HG03280 (cell line): Measurements from ENCODE around the gene NCR3LG1.

ENCODE experiments used
- ATAC-seq: cut with Tn5 transposase; IDR thresholded peaks from one replicate; pipeline ENCODE4 v1.9.1; 2021; ENCODE audit warnings: mild to moderate bottlenecking, moderate library complexity; ENCODE audit not compliant: unreplicated experiment

NCR3LG1 gene

DNA sequence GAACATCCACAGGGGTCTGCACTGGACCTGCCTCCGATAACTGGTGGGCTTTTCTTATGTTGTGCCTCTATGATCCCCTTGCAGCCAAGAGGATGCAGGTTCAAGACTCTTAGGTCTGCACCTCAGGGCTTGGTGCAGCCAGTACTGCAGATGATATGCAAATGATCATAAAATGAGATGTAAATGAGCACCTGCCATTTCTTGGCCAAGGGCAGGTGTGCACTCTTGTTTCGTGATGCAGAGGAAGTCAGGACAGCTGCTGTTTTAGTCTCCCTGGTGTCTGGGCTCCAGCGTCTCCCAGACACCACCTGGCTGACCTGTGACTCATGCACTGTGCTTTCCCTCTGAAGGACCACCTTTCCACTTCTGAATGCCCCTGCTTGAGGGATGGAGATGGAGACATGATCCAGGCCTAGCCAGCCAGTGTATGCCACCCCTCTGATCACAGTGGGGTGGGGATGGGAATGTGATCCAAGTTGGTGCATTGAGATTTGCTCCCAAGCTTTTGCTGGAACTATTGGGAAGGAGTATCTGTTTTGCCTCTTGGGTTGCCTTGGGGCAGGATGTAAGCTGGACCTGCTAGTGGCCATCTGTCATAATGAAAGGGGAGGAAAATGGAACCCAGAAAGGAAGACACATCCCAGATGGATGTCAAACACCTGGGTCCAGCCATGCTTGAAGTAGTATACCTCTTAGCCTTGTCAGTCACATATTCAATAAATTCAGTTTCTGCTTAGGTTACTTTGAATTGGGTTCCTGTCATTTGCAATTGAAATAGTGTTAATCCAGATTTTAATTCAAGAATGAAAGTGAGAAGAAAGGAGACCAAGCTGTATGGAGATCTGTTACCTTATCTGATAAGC, 40.1 kb downstream of the NCR3LG1 start:
- ATAC-seq, result no peak

- no peak for ATAC-seq
Observed at GRCh38 chr11:17392872-17393271, 41.3 kb downstream of the NCR3LG1 start.

DNA sequence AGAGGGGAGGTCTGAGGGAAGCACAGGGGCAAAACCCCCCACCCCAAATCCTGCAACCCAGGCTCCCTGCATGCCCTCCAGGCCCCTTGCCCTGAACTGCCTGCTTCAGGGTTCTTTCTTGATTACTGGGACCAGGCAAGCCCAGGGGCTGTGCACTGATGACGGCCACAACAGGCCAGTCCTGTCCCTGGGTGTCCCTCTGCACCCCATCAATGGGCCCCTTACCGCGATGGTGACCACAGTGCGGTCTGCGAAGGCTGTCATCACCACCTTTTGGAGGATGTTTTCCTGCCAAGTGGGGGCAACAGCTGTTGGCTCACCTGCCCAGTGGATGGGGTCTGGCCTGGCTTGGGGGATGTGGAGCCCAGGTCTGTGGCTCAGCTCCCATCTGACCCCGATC, 41.9 kb downstream of the NCR3LG1 start:
- ATAC-seq, result no peak

DNA sequence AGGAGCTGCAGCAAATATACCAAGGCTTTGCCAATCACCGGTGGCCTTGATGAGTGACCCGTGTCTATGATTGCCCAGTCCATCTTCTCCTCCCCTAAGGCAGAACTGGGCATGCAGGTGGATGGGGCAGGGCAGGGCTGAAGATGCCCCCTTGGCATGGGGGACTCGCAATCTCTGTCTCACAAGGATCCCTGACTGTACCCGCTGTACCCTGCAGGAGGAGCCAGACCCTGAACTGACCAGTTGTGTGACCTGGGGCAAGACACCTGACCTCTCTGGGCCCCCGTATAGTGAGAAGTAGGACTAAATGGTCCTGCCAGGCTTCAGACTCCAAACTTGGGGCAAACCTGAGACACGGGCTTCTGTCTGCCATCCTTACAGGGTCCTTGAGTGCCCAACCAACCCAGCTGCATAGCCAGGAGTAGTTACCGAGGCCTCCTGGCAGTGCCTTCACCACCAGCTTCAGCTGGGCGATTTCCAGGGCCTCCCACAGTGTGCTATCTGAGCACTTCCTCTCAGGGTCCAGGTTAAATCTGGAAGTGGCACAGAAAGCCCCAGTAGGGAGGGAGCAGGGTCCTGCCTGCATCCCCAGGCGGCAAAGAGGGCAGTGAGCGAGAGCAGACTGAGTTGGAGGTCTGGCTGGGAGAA, 43.3 kb downstream of the NCR3LG1 start:
- no peak for ATAC-seq

DNA sequence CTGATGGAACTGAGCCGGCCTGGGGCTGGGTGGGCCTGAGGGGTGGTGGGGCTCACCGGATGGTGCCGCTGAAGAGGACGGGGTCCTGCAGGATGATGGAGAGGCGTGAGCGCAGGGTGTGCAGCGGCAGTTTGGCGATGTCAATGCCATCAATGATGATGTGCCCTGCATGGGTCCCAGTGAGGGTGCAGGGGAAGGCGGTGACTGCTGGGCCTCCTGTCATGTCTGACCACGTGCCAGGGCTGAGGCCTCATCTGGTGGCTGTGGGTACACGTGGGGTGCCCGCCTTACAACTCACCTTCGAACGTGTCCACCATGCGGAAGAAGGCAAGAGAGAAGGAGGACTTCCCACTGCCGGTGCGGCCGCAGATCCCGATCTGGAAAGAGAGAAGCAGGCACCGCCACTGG, 44.0 kb downstream of the NCR3LG1 start:
- ATAC-seq, result no peak

GRCh38 chr11:17395978-17396377, 44.4 kb downstream of the NCR3LG1 start:
- no peak for ATAC-seq

DNA sequence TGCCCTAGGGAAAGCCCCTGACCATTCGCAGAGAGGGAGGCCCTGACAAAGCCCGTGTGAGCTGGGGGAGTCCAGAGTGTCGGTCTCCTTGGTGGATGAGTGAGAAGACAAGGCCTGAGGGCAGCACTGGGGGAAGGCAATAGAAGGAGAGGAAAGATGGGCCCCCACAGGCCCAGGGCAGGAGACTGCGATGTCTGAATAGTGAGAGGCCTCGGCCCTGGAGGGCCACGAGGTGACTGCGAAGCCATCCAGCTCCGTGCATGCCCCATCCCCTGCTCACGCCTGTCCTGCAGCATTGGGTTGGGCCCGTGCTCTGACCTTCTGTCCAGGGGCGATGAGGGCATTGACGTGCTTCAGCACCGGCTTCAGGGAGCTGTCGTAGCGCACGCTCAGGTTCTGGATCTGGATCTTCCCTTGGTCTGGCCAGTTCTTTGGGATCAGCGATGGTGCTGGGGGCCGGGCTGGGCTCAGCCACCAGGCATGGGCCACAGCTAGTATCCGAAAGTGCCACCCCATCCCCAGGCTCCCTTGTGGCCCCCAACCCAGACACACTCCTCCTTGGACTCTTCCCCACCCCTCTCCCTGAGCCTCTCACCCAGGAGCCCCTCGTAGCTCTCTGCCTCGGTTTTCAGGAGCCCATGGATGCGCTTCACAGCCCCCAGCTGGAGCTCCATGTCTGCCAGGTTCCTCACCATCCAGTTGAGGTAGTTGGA, 45.2 kb downstream of the NCR3LG1 start:
- ATAC-seq, result no peak

DNA sequence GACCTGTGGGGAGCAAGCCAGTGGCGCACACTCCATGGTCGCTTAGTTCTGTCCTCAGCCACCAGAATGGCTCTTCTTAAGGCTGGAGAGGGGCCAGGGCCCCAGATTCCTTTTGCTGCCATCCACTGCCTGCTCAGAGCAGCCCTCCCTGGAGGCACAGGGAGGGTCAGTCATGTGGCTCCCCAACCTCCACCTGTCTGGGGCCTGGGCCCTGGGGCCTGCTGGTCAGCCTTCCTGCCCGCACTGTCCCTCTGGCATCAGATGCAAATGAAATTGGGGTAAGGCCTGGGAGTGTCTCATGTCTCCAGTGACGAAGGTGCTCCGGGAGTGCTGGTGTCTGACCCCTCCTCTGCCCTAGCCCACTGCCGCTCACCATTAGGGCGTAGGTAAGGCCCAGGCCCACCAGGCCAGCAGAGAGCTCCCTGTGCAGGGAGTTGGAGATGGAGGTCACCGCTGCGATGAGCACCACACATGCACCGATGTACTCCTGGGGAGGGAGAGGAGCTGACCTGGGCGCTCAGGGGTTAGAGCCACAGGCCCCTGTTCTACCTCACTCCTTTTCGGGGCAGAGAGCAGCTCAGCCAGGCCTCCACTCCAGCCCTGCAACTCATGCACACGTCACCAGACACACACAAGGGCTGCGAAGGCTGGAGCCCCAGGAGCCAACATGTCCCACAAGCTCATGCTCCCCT, 45.9 kb downstream of the NCR3LG1 start:
- no peak for ATAC-seq

DNA sequence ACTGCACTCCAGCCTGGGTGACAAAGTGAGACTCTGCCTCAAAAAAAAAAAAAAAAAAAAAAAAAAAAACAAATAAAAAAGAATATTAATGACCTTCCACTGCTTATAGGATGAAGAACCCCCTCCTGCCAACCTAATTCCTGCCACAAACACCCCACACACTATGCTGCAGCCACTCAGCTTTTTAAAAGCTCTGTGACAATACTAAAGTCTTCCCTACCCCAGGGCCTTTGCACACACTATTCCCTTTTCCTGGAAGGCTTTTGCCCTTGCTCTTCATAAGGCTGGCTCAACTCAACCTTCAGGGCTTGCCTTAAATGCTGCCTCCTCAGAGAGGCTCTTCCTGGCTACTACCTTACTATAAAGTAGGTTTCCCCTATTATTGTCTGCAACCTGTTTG, 47.6 kb downstream of the NCR3LG1 start:
- ATAC-seq, result no peak

DNA sequence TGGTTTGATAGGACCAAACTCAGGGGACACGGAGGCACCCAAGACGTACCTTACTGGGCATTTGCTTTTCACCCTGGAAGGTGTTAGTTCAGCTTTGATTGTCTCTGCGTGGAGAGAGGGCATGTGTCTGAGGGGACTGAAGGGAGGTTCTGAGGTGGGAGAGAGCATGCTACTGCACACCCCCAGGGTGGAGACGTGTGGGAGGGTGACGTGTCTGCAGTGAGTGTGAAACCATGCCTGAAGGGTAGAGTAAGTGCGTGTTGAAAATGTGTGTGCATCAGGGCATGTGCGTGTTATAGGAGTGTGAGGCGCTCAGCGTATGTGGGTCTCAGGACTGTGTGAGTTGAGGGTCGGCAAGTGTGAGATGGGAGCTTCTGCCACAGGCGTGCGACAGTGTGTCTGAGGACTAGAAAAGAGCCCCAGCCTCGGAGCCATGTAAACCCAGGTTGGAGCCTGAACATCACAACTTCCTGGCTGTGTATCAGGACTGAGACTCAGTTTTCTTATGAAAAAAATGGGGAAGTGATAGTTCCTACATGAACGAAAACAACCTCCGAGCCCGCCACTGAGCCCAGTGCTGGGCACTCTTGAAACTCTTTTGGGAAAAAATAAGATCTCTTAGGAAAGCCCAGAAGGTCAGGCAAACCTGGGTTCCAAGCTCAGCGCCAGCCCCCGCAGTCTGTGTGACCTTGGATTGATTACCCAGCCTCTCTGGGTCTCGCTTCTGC, 48.6 kb downstream of the NCR3LG1 start:
- ATAC-seq, result no peak

DNA sequence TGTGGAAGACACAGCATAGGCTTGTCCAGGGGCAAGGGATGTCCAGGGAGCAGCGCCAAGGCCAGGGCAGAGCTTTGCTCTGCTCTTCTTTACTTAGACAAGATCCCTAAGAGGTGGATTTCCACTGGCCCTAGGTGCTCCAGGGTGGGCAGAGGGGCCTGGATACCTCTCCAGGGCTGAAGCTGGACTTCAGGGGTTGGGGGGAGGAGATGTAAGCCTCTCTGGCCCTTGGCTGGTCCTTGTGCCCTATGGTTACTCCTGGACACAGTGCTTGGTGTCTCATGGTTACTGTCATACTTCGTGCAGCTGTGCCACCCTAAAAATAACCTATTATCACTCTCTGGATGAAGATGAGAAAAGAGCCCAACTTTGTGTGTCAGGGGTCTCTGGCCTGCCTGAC, 49.7 kb downstream of the NCR3LG1 start:
- ATAC-seq, result no peak

GRCh38 chr11:17401841-17402240, 50.2 kb downstream of the NCR3LG1 start:
- ATAC-seq, result no peak

GRCh38 chr11:17402486-17402885, 50.9 kb downstream of the NCR3LG1 start:
- ATAC-seq, result no peak

DNA sequence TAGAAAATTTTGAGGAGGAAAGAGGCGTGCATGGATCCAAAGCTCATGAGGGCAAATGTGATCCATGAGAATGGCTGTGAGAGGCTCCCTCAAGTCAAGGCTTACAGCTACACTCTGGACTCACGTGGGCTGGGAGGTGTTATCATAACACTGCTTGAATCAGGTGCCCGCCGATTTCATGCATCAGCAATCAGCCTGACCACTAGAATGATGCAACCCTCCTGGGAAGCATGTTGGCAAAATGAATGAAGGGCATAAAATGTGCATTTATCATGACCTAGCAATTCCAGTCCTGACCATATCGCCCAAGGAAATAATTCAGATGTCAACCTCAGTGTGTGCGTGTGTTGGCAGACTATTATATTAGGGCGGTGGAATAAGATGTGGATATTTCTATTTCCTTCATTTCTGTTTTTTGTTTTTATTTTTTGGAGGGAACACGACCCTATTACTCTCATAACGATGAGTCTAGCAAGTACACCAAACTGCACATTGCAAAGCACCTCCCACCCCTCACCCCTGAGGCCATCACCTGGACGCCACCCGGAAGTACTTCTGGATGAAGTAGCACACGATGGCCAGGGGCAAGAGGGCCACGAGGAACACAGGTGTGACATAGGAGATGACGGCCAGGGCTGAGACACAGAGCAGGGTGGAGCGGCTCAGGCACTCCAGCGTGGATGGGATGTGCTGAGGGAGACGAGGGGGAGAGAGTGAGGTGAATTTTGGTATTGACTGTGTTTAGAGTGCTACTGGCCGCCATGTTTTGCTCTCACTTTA, 52.6 kb downstream of the NCR3LG1 start:
- no peak for ATAC-seq

GRCh38 chr11:17405232-17406005, 53.8 kb downstream of the NCR3LG1 start:
- ATAC-seq, result no peak

- no peak for ATAC-seq
Observed at GRCh38 chr11:17406082-17406817, 54.6 kb downstream of the NCR3LG1 start.

DNA sequence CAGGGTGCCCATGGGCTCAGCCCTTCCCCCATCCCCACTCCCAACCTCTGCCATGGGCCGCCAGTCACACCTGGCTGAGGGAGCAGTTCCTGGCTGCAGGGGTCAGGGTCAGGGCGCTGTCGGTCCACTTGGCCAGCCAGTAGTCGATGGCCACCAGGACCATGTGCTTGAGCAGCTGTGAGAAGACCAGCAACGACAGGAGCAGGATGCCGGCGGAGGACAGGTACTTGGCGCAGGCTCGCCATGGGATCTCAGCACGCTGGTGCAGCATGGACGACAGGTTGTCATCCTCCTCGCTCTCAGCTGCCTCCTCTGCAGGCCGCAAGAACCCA, 55.2 kb downstream of the NCR3LG1 start:
- no peak for ATAC-seq

DNA sequence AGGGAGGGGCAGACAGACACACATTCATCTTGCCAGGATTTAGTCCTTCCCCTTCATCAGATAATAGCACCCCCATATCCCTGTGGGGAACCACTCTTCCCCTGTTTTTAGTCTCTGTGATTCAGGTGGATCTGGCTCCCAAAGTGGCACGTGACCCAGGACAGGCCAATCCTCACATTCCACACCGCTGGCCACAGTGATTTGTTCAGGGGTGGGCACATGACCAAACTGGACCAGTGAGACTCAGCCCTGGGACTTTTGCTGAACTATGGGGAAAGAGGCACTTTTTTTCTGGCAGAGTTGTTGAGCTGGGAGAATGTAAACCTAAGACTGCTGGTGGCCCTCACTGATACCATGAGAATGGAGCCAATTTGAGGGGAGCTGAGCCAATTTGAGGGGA, 56.0 kb downstream of the NCR3LG1 start:
- ATAC-seq, result no peak

DNA sequence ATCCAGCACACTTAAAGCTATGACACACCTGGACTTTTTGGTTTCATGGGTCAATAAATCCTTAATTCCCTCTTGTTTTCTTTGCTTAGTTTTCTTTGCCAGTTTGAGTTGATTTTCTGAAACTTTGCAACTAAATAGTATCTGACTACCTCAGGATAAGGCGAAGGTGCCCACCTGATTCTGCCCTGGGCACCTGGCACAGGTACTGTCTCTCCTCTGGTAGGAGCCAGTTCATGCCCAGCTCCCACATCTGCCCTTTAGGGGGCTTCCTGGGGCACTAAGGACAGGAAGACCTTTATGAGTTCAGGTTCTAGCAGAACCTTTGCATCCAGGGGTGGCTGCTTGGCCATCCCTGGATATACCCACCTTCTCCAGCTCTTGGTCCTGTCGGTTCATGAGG, 56.4 kb downstream of the NCR3LG1 start:
- no peak for ATAC-seq
